Stimulated activated naive CD8-positive, alpha-beta T cell treated with anti-CD3 and anti-CD28 coated beads, Interleukin-15, Interleukin-2, amounts not matched to agents 100 U/mL and 50 U/mL, for 24 hours (primary cell): Measurements from ENCODE around the gene RAB29.

Source experiments
- ATAC-seq: fragments of 150-1000 bp; cut with Tn5 transposase; one replicate; pipeline ENCODE4 v1.10.0; 2021
- DNase-seq: peaks from one replicate; pipeline ENCODE4 v3.0.0; 2021

RAB29 gene

GRCh38 chr1:205763980-205764379 is 11.3 kb downstream of the RAB29 start:
- DNase-seq: no peak
- ATAC-seq: no peak

DNA sequence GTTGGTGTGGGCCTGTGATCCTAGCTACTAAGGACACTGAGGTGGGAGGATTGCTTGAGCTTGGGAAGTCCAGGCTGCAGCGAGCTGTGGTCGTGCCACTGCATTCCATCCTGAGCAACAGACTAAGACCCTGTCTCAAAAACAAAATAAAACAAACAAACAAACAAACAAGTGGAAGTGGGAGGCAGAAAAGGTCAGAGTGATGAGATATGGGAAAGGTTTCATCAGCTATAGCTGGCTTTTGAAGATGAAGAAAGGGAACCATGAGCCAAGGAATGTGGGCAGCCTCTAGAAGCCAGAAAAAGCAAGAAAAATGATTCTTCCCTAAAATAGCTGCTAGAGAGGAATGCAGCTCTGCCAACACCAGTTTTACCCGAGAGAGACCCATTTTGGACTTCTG is 14.7 kb downstream of the RAB29 start:
- no peak for DNase-seq
- ATAC-seq: no peak

- ATAC-seq: no peak
- no peak for DNase-seq
Measured at GRCh38 chr1:205756552-205756951, 18.7 kb downstream of the RAB29 start.

GRCh38 chr1:205754857-205755256 is 20.4 kb downstream of the RAB29 start:
- DNase-seq (no peak), ATAC-seq (no peak)

GRCh38 chr1:205751036-205751651 is 24.1 kb downstream of the RAB29 start:
- ATAC-seq (no peak), DNase-seq (no peak)

DNA sequence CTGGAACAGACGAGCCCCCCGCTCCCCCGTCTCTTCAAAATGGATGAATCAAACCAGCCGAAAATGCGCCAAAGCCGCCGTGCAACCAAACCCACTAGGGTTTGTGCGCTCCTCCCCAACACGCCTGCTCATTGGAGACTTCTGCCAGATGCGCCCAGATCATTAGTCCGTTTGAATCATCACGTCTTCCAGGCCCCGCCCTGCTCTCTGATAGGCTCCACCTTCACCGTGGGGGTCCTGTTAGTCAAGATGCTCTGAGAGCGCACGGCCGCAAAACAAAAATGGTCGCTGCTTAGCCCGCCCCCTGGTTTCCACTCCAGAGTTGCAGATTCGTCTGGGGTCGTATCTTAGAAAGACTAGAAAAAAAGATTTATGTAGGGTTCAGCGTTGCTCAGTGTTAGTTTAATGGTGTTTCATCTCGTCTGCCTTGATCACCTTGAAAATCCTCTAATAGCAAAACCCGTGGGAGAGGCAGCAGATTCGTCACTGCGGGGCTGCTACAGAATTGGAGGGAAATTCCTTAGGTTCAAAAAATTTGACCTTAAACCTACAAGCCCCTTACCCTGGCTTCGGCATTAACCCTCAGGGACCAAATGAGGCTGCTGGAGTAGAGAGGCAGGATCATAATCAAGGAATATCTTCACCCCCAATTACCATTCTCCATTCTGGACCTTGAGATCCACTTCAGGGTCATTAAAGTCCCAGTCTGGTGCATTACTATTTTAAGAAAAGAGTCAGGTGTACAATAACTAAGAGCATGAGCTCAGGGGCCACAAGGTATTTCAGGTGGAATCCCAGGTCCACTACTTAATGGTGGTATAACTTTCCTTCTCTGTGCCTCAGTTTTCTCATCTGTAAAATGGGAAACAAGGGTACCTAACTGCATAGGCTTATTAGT is 24.9 kb downstream of the RAB29 start, which contains the start of gene NUCKS1:
Gene NUCKS1, minus strand, starts transcription at position 45 of the 898 bp plus-strand sequence. CDS start 209 bp downstream, outside the sequence.
- peak; percentile 84 for ATAC-seq
- peak; percentile 94 for DNase-seq

DNA sequence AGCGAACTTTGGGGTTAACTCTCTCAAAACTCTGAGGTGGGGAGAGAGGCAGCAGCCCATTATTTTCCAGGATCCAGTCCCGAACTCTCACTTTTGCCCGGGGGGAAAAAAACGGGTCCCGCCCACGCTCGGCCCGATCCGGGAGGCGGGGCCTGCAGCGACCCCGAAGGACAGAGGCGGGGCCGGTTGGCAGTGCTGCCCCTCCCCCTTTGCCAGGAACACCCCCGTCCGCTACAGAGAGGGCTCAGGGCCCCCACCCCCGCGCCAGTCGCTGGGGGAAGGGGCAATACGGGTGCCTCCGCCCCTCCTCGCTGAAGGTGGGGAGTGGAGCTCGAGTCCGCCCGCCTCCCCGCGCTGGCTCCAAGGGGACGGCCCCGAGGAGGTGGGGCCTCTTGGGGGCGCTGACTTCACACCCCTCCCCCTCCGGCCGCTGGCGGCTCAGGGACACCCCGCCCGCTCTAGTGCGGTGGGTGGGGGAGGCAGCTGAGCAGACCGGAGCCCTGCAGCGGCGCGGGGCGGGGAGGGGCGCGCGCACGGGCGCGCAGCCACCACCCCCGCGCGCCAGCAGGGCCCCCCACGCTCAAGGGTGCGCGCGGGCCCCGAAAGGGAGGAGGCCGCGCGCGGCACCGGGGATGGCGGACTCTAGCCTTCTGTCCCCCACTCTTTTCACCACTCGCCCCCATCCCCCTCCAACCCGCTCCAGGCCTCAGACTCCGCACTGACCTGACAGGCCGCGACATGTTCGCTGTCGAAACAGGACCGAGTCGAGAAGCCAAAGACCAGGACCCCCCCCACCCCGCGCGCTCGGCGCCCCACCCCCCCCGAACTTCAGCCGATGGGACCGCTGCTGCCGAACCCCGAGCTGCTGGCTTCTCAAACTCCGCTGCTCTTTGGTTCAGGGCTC is 25.8 kb downstream of the RAB29 start:
- DNase-seq: peak; percentile 98
- peak; percentile 89 for ATAC-seq

- ATAC-seq: peak; percentile 10
- peak; percentile 39 for DNase-seq
Measured at GRCh38 chr1:205748403-205749233, 26.7 kb downstream of the RAB29 start.

DNA sequence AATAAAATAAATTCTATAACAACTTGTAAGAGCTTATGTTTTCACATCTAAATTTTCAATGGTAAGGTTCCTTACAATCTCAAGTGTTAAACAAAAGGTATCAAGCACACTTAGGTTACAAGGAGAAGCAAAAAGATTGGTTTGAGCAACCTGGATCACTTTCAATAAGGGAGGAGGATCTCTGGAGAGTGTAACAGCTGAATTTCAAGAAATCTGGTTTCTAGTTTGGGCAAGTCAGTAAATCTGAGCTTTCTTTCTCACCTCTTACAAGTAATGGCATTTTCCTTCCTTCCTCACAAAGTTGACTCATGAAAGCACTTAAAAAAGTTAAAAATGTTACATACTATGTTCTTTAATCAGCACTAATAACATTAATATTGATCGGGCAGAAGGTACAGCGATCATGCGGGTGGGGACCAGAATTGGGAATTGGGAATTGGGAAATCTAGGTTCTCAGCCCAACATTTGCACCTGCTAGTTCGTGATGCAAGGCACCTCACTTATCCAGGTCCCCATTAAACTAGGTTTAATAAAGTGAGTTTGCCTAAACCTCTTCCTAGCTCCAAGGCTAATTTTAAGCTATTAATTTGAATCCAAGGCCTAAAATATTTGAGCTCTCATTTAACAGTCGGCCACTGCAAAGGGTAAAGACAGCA is 28.4 kb downstream of the RAB29 start:
- DNase-seq (no peak), ATAC-seq (no peak)

GRCh38 chr1:205744403-205744802 is 30.9 kb downstream of the RAB29 start:
- no peak for DNase-seq
- no peak for ATAC-seq

- no peak for DNase-seq
- ATAC-seq: no peak
Measured at GRCh38 chr1:205743977-205744376, 31.3 kb downstream of the RAB29 start.

GRCh38 chr1:205741681-205742080 is 33.6 kb downstream of the RAB29 start:
- DNase-seq (no peak), ATAC-seq (no peak)

DNA sequence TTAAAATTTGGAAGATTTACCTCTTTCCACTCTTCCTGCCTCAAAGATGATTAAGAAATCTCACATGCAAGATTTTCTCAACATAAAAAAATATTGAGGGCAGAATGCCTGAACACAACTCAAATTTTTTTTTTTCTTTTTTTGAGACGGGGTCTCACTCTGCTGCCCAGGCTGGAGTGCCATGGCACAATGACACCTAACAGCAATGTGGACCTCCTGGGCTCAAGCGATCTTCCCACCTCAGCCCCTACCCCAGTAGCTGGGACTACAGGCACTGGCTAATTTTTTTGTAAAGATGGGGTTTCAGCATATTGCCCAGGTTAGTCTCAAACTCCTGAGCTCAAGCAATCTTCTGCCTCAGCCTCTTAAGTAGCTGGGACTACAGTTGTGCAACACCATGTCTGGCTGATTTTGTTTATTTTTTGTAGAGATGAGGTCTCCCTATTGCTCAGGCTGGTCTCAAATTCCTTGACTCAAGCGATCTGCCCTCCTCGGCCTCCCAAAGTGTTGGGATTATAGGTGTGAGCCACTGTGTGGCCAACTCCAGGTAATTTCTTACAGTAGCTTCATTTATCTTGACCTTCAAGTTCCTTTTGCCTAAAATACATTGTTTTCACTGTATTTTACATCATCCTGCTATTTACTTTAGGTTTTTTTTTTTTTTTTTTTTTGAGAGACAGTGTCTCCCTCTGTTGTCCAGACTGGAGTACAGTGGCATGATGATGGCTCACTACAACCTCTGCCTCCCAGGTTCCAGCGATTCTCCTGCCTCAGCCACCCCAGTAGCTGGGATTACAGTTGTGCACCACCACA is 35.7 kb downstream of the RAB29 start:
- no peak for DNase-seq

GRCh38 chr1:205735218-205735617 is 40.1 kb downstream of the RAB29 start:
- peak; percentile 82 for ATAC-seq

More for the DNA sequence above, 35.7 kb downstream of the RAB29 start:
- ATAC-seq: no peak

DNA sequence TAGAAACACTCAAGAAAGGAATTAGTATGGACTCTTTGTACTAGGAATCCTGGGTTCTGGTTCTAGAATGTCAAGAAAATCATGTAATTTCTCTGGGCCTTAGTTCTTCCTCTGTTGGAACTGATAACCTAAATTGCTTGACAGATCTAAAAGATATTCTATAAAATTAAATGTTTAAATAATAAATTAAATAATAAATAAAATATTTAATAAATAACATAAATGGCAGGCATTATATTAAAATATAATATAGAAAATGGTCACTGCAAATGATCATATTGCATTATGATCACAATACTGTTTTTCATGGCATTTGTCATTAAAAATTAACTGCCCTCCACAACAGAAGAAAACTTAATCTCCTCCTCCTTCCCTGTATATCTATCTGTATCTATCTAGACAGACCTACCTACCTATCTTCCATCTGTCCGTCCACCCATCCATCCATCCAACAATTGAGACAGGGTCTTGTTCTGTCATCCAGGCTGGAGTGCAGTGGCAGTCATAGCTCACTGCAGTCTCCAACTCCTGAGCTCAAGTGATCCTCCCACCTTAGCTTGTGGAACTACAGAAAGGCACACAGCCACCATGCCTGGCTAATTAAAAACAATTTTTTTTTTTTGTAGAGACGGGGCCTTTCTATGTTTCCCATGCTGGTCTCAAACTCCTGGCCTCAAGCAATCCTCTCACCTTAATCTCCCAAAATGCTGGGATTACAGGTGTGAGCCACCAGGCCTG is 41.7 kb downstream of the RAB29 start:
- DNase-seq (no peak), ATAC-seq (no peak)

More at GRCh38 chr1:205735218-205735617, 40.1 kb downstream of the RAB29 start:
- no peak for DNase-seq

- no peak for ATAC-seq
- DNase-seq: no peak
Measured at GRCh38 chr1:205729945-205730610, 45.2 kb downstream of the RAB29 start.

DNA sequence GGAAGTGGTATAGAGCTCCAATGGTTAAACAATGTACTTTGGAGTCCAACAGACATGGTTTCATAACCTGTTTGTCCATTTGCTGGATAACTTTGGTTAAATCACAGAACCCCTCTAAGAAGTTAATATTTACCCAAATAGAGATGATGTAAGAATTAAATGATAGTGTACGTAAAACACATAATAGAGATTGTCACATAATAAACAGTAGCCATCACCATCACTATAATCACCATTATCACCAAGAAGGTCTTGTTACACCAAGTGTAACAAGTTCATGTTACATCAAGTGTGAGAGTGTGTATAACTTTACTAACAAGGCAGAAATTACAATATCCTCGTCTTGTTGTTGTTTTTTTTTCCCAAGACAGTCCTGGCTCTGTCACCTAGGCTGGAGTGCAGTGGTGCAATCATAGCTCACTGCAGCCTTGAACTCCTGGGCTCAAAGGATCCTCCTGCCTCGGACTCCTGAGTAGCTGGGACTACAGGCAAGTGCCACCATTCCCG is 48.6 kb downstream of the RAB29 start:
- ATAC-seq: no peak

DNA sequence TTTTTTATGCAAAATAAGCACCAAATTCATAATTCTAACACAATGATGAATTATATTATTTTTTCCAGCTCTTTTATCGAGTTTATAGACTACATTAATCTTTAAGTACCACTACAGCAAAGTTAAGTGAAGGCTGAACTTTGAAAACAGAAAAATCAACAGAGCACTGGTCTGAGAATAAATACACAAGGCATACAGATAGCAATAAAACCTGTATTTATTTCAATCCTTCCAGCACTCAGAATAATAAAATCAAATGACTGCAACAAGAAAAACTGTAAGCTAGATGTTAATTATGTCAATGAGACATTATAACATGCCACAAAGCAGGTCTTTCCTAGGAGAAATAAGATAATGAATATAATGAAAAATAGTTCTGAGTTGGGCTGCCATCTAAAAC is 49.8 kb downstream of the RAB29 start:
- DNase-seq: no peak
- ATAC-seq: no peak

More for the DNA sequence above, 48.6 kb downstream of the RAB29 start:
- no peak for DNase-seq
